B cell (primary cell): ENCODE data around the gene COPB1. TPM values are rescaled to one million over a fixed set of nuclear protein-coding genes. Genes with fewer than 3 reads are reported as not detected.
"Not testable (repeated sequence)": the region's sequence is repeated elsewhere in the genome, so short reads cannot be mapped to it uniquely, and the experiment has no call there.

Experiments used
- ATAC-seq: fragments of 200-7000 bp; cut with Tn5 transposase; one replicate; pipeline ENCODE4 v1.10.0; 2021; ENCODE audit warnings: low read depth, mild to moderate bottlenecking, moderate number of reproducible peaks, moderate library complexity
- CTCF ChIA-PET: fragments of 350-600 bp; sonication (Branson Sonifier 250); formaldehyde crosslinking; loops from one replicate; lab custom pipeline; 2021; ENCODE audit warnings: antibody characterized with exemption, inconsistent platforms; lab: Charles Lee
- POLR2A ChIA-PET: fragments of 350-600 bp; sonication (Branson Sonifier 250); formaldehyde crosslinking; loops from one replicate; lab custom pipeline; 2021; ENCODE audit warnings: antibody characterized with exemption; lab: Charles Lee
- DNase-seq: peaks from one replicate; pipeline ENCODE4 v3.0.0; 2013
- H2AFZ ChIP-seq: 2 replicates; pipeline ENCODE4 v1.6.1; 2012; ENCODE audit warnings: mild to moderate bottlenecking, low read depth, low read length; ENCODE audit not compliant: insufficient read depth, poor library complexity, severe bottlenecking
- H3K27ac ChIP-seq, 2 donors: 1 replicate in 1 of 2; 2 replicates in 1 of 2; pipeline ENCODE4 v1.5.1; 2012 to 2013; ENCODE audit warnings: low read length in 2 of 2, mild to moderate bottlenecking in 2 of 2, moderate library complexity in 1 of 2
- H3K27me3 ChIP-seq, 4 experiments: fragments of 200-600 bp in 1 of 4; sonication (generic) in 1 of 4; replicated peaks in 1 of 4; 1 replicate in 2 of 4; 2 replicates in 2 of 4; pipeline versions ENCODE4 v1.6.1 to v1.7.0; 2013 to 2016; ENCODE audit warnings: low read length in 3 of 4, mild to moderate bottlenecking in 2 of 4, mixed read lengths in 1 of 4, moderate library complexity in 1 of 4; ENCODE audit not compliant: insufficient read depth in 4 of 4, control insufficient read depth in 3 of 4; ENCODE audit errors: control extremely low read depth in 1 of 4
- H3K36me3 ChIP-seq, 2 experiments: replicated peaks in 1 of 2; 1 replicate in 1 of 2; 2 replicates in 1 of 2; pipeline versions ENCODE4 v1.6.1 to v1.7.1; 2013; ENCODE audit warnings: low read length in 1 of 2; ENCODE audit not compliant: insufficient read depth in 2 of 2, control insufficient read depth in 1 of 2; ENCODE audit errors: control extremely low read depth in 1 of 2, extremely low read depth in 1 of 2
- H3K4me1 ChIP-seq, 2 donors: fragments of 200-600 bp in 1 of 2; sonication (generic) in 1 of 2; 1 replicate in 1 of 2; 2 replicates in 1 of 2; pipeline versions ENCODE4 v1.5.1 to v1.6.1; 2013 to 2017; ENCODE audit warnings: low read length in 2 of 2; ENCODE audit not compliant: control insufficient read depth in 2 of 2, insufficient read depth in 2 of 2
- H3K4me2 ChIP-seq: replicated peaks from 2 replicates; pipeline ENCODE3; 2012; ENCODE audit warnings: mild to moderate bottlenecking, low read depth, low read length; ENCODE audit not compliant: poor library complexity, severe bottlenecking
- H3K4me3 ChIP-seq, 5 experiments: fragments of 200-600 bp in 1 of 5; sonication (generic) in 1 of 5; 1 replicate in 3 of 5; 2 replicates in 2 of 5; pipeline versions ENCODE4 v1.5.1 to v1.7.0; 2011 to 2016; ENCODE audit warnings: low read length in 4 of 5, mild to moderate bottlenecking in 4 of 5, low read depth in 2 of 5, control low read depth in 1 of 5, moderate library complexity in 1 of 5; ENCODE audit not compliant: insufficient read depth in 1 of 5; ENCODE audit errors: control extremely low read depth in 1 of 5, extremely low read depth in 1 of 5
- H3K79me2 ChIP-seq: fragments of 200-600 bp; sonication (generic); one replicate; pipeline ENCODE4 v1.6.0; 2016; ENCODE audit warnings: low read length; ENCODE audit not compliant: control insufficient read depth, insufficient read depth
- H3K9ac ChIP-seq: fragments of 200-600 bp; sonication (generic); 2 replicates; pipeline ENCODE4 v1.6.1; 2017; ENCODE audit warnings: mild to moderate bottlenecking, low read length, moderate library complexity
- H3K9me3 ChIP-seq, 3 donors: one replicate each; pipeline versions ENCODE4 v1.6.1 to v1.7.1; 2013; ENCODE audit warnings: low read length in 2 of 3; ENCODE audit not compliant: control insufficient read depth in 2 of 3, insufficient read depth in 1 of 3; ENCODE audit errors: control extremely low read depth in 1 of 3
- H4K20me1 ChIP-seq: 2 replicates; pipeline ENCODE4 v1.6.0; 2012; ENCODE audit warnings: mild to moderate bottlenecking, low read length; ENCODE audit not compliant: insufficient read depth, control insufficient read depth, poor library complexity, severe bottlenecking
- H3K27ac Mint-ChIP-seq: one replicate; pipeline ENCODE4 v1.8.0; 2021; ENCODE audit warnings: mixed read lengths
- H3K27me3 Mint-ChIP-seq: one replicate; pipeline ENCODE4 v1.8.0; 2021; ENCODE audit warnings: mixed read lengths
- H3K4me1 Mint-ChIP-seq: one replicate; pipeline ENCODE4 v1.8.0; 2021; ENCODE audit warnings: mixed read lengths
- H3K4me3 Mint-ChIP-seq: one replicate; pipeline ENCODE4 v1.8.0; 2021; ENCODE audit warnings: mixed read lengths
- H3K9me3 Mint-ChIP-seq: one replicate; pipeline ENCODE4 v1.8.0; 2022; ENCODE audit warnings: mixed read lengths; ENCODE audit not compliant: insufficient read depth
- CTCF ChIP-seq: fragments of 200-600 bp; IDR thresholded peaks from one replicate; pipeline ENCODE4 v1.8.0; 2022; ENCODE audit warnings: antibody characterized with exemption, mild to moderate bottlenecking
- EZH2 ChIP-seq: IDR thresholded peaks from 2 replicates; pipeline ENCODE4 v1.6.1; 2012; ENCODE audit warnings: borderline replicate concordance, low read depth, mild to moderate bottlenecking, moderate library complexity, low read length; ENCODE audit not compliant: insufficient read depth, poor library complexity, severe bottlenecking
- WGBS: methylation state at CpG from one replicate; pipeline ENCODE4 v1.1.5; 2013; ENCODE audit warnings: missing lambda C conversion rate; ENCODE audit not compliant: insufficient coverage; 5-methylcytosine and 5-hydroxymethylcytosine counted together
- intact Hi-C: fragments of 100-400 bp; cut with micrococcal nuclease; formaldehyde crosslinking; loops from one replicate; pipeline ENCODE4 v1.10.0; 2022
- polyA plus RNA-seq: library from polyadenylated mRNA; depleted of rRNA; stranded (reverse); fragments of >200 nt; gene quantifications from 2 replicates; pipeline ENCODE4 v1.2.3, GENCODE V29; 2012
- total RNA-seq, 2 donors: library from RNA; stranded (reverse); fragments of 120-200 nt in 1 of 2; gene quantifications; 1 replicate in 1 of 2; 2 replicates in 1 of 2; pipeline versions ENCODE4 v1.2.3 to v1.2.4, GENCODE V29; 2013 to 2022

COPB1 gene
- total and polyA plus RNA-seq, 2 donors (not counting 1 experiment from before 2014, with no cell fraction given): 32.0 to 80.2 TPM

- WGBS: 100% methylated on average over 3 of the region's 4 CpGs
These were observed 35.6 kb upstream of the COPB1 start for GRCh38 chr11:14535166-14535565.

GRCh38 chr11:14529951-14530350, 30.3 kb upstream of the COPB1 start:
- Histone ChIP-seq H3K9ac (no peak overlapping the region), H3K27ac (no peak overlapping the region), H3K4me1 (no peaks in the 10 kb centered on the region), H3K4me3 (no peak overlapping the region), H3K27me3 (no peaks in the 10 kb centered on the region), H3K79me2 (no peaks in the 10 kb centered on the region), H3K9me3 (peaks cover 0 to 4% (median 0%) of the 10 kb centered on the region in 3 donors), H4K20me1 (no peaks in the 10 kb centered on the region), H3K36me3 (no peaks in the 10 kb centered on the region), H2AFZ (no peak overlapping the region), H3K4me2 (no peak overlapping the region)
- Mint-ChIP-seq H3K27ac (no peak overlapping the region), H3K27me3 (no peaks in the 10 kb centered on the region), H3K9me3 (no peaks in the 10 kb centered on the region), H3K4me3 (no peak overlapping the region), H3K4me1 (no peaks in the 10 kb centered on the region)
- ChIA-PET POLR2A (no interaction called here), CTCF (interaction anchor here (6.4 kb wide), 1 partner anchor 377 kb away, joined by 76 read pairs; no protein-coding TSS in a partner anchor)
- TF ChIP-seq EZH2: no peak
- no peak for TF ChIP-seq CTCF
- WGBS: no CpG with 5 or more reads among the region's 2 CpGs
- intact Hi-C loops: loop anchor here (10.0 kb wide), 1 partner anchor 1065 kb away; the partner anchor contains the start of gene BTBD10
- DNase-seq (no peak), ATAC-seq (no peak)

More at GRCh38 chr11:14535166-14535565, 35.6 kb upstream of the COPB1 start:
- H3K4me1 ChIP-seq, H3K27me3 Mint-ChIP-seq, H3K9me3 Mint-ChIP-seq, H3K9me3 ChIP-seq, H2AFZ ChIP-seq, H3K36me3 ChIP-seq, DNase-seq, H3K4me3 ChIP-seq, H3K27me3 ChIP-seq, H3K4me3 Mint-ChIP-seq, H3K79me2 ChIP-seq, H3K9ac ChIP-seq, H4K20me1 ChIP-seq, H3K4me2 ChIP-seq, ATAC-seq, H3K27ac Mint-ChIP-seq, H3K4me1 Mint-ChIP-seq, POLR2A ChIA-PET, H3K27ac ChIP-seq: not testable (repeated sequence)
- intact Hi-C loops: loop anchor here (5.0 kb wide), 5 partner anchors 42 to 542 kb away; no protein-coding TSS in a partner anchor
- CTCF ChIA-PET: interaction anchor here (0.7 to 6.4 kb wide), 10 partner anchors 9 to 371 kb away, joined by 3 to 76 read pairs (median 5); partner anchors contain the start of genes CYP2R1 and PDE3B
